GM23248 (cell line): ENCODE measurements around the gene CDKAL1.

Experiments used
- EZH2 ChIP-seq: fragments of 200-600 bp; sonication (generic); IDR thresholded peaks from 2 replicates; pipeline ENCODE4 v1.6.1; 2018; ENCODE audit warnings: antibody characterized with exemption, mild to moderate bottlenecking; ENCODE audit not compliant: insufficient read depth, poor library complexity, severe bottlenecking
- EZH2phosphoT487 ChIP-seq: fragments of 200-600 bp; sonication (generic); IDR thresholded peaks from 2 replicates; pipeline ENCODE4 v1.6.1; 2018; ENCODE audit warnings: antibody characterized with exemption, moderate library complexity, mild to moderate bottlenecking, low read depth; ENCODE audit not compliant: insufficient read depth

DNA sequence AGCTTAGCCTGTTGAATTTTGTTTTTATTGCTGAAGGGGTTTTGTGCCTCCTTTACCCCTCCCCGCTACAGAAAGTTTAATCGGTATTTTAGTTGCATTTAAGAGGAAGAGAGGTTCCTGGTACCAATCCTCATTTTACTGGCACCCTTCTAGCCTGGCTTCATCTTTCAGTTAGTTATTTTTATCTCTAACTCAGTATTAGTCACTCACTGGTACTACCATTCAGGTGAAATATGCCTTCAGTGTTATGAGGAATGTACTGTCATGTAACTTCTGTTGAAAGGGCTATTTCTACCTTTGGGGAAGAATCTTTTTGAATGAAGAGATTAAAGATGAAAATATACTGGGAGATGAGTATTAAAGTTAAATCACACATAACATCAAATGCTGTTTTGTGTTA is 211.8 kb downstream of the CDKAL1 start:
- TF ChIP-seq EZH2 (no peak), EZH2phosphoT487 (no peak)
